Pancreas (tissue), 10 donors: Measurements from ENCODE around the gene IFRD2. TPM values are rescaled to one million over a fixed set of nuclear protein-coding genes. Genes with fewer than 3 reads are reported as not detected.

Source experiments
- ATAC-seq, 4 donors: fragments of 200-7000 bp; cut with Tn5 transposase; one replicate each; pipeline versions ENCODE4 v1.8.0 to v1.9.1; 2020; ENCODE audit warnings: mild to moderate bottlenecking in 4 of 4, moderate library complexity in 4 of 4
- DNase-seq, 6 donors: peaks; one replicate each; pipeline ENCODE4 v3.0.0-alpha.2; 2020
- FAIRE-seq: peaks from 2 replicates; lab custom pipeline; 2012; peaks lifted over from hg19 to GRCh38; lab: Jason Lieb, UNC
- H3K27ac ChIP-seq, 4 donors: fragments of 200-600 bp; sonication (generic); 1 replicate in 3 of 4; 2 replicates in 1 of 4; pipeline versions ENCODE4 v1.5.0 to v1.8.0; 2020
- H3K27me3 ChIP-seq, 4 donors: fragments of 200-600 bp; one replicate each; pipeline ENCODE4 v1.8.0; 2021
- H3K36me3 ChIP-seq, 3 donors: fragments of 200-600 bp; sonication (generic) in 1 of 3; one replicate each; pipeline versions ENCODE4 v1.5.0 to v1.8.0; 2020 to 2021
- H3K4me1 ChIP-seq, 3 donors: fragments of 200-600 bp; one replicate each; pipeline ENCODE4 v1.8.0; 2021
- H3K4me3 ChIP-seq, 4 donors: fragments of 200-600 bp; sonication (generic) in 2 of 4; one replicate each; pipeline versions ENCODE4 v1.5.0 to v1.8.0; 2020 to 2021
- H3K9me3 ChIP-seq, 4 donors: fragments of 200-600 bp; one replicate each; pipeline ENCODE4 v1.8.0; 2021
- WGBS, 2 donors: extraction: QIAGEN DNeasy Blood & Tissue Kit; methylation state at CpG; one replicate each; pipeline ENCODE4 v1.1.7; 2013; 5-methylcytosine and 5-hydroxymethylcytosine counted together
- intact Hi-C, 3 donors: fragments of 100-400 bp; cut with DNase I; formaldehyde crosslinking; loops; one replicate each; pipeline versions ENCODE4 v1.11.1 to v1.14.2; 2022
- polyA plus RNA-seq, 2 donors: library from polyadenylated mRNA; stranded (reverse); fragments of 200-250 nt; gene quantifications; one replicate each; pipeline ENCODE4 v1.2.3, GENCODE V29; 2013
- total RNA-seq, 6 donors: library from RNA; stranded (reverse); fragmentation: NEBNext Ultra II Directional in 4 of 6; extraction: Animal tissue kit (Norgen Biotek cat#: 25700) in 4 of 6; gene quantifications; one replicate each; pipeline versions ENCODE4 v1.2.1 to v1.2.4, GENCODE V29; 2021 to 2023
- TF ChIP-seq, protein P1 (sequence below), 4 donors: fragments of 200-600 bp; sonication (generic) in 3 of 4; IDR thresholded peaks; one replicate each; pipeline versions ENCODE4 v1.5.0 to v1.8.0; 2021; ENCODE audit warnings: antibody characterized with exemption in 4 of 4
- donor health status: healthy with polysubstance abuse.
- donor health status: DM: no; HTN: no; CAD: no; lungs with moderate emphysema.
- donor health status: DM: no; HTN: no; CAD: no.
- donor health status: control.
- donor health status: control.
- donor health status: Bipolar disorder and iron deficiency.
- donor health status: DM: yes; HTN: yes; CAD: no.
- donor health status: DM: no; HTN: no; CAD: no.
- donor health status: DM: no; HTN: no; CAD: no.
- donor health status: DM: yes; HTN: yes; CAD: no.

Gene IFRD2
- total and polyA plus RNA-seq, 8 donors: 47.1 to 117 (median 59.5) TPM

DNA sequence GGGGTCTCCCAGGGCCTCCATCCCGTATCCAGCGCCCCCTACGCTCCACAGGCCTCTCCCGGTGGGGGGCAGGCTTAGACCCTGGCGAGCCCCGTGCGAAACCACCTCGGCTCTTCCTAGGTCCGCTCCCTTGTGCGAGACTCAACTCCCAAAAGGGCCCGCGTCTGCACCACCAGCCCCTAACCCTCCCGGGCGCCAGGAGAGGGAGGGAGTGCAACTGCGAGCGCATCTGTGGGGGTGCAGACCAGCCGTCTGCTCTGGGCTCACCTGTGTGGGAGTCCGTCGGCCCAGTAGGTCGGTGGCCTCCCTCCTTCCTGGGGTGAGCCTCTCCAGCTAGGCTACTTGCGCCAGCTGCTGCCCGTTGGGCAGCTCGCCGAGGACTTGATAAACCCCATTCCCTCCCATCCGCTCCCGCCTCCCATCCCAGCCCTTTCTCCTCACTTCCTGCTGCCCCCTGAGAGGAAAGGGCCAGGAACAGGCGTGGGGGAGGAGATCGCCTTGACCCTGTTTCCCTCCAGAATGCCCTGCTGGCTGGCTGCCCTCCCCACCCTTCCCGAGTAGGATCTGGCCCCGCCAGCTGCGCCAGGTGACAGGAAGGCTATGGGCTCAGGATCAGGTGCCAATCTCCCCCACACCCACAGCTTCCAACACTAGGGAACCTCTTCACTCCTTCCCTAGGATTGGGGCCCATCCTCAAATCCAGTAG, 30.3 kb upstream of the IFRD2 start, which contains the start of gene HYAL2:
HYAL2 (minus strand) TSS at position 360 of the 706 bp plus-strand sequence. CDS start 2,256 bp downstream, outside the sequence.
- Histone ChIP-seq H3K27ac (peak within 1 kb of the TSS; percentile 88 to 98 (median 96)), H3K4me3 (peak within 1 kb of the TSS; percentile 51 to 94 (median 81)), H3K9me3 (no peaks in the 10 kb centered on the region), H3K36me3 (peaks cover 0 to 8% (median 0%) of the 10 kb centered on the region in 3 donors), H3K4me1 (peaks cover 13 to 29% (median 22%) of the 10 kb centered on the region in 3 donors), H3K27me3 (no peaks in the 10 kb centered on the region)
- ATAC-seq (no peak), FAIRE-seq (no peak), DNase-seq (peak in 4 of 6 donors; percentile 50 to 79 (median 60))
- WGBS, 2 donors: 31 to 37% methylated on average over 28 to 31 of the region's 31 CpGs
- TF ChIP-seq, protein P1, sequence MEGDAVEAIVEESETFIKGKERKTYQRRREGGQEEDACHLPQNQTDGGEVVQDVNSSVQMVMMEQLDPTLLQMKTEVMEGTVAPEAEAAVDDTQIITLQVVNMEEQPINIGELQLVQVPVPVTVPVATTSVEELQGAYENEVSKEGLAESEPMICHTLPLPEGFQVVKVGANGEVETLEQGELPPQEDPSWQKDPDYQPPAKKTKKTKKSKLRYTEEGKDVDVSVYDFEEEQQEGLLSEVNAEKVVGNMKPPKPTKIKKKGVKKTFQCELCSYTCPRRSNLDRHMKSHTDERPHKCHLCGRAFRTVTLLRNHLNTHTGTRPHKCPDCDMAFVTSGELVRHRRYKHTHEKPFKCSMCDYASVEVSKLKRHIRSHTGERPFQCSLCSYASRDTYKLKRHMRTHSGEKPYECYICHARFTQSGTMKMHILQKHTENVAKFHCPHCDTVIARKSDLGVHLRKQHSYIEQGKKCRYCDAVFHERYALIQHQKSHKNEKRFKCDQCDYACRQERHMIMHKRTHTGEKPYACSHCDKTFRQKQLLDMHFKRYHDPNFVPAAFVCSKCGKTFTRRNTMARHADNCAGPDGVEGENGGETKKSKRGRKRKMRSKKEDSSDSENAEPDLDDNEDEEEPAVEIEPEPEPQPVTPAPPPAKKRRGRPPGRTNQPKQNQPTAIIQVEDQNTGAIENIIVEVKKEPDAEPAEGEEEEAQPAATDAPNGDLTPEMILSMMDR (IDR thresholded peaks at IDR 0.05): no peak
- intact Hi-C loops: loop anchor here in 1 of 3 donors (10.0 kb wide), 1 partner anchor 68 kb away; no protein-coding TSS in a partner anchor

DNA sequence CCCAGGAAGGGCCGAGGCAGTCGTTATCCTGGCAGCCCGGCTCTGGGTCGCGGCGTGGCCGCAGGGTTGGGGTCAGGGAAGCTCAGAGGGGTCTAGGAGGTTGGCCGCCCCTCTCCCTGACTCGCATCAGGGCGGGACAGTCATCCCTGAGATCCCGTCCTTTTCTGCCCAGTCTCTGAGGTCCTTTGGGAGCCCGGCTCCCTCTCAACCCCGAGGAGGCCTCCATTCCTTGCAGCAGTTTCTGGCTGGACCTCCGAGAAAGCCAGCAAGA, 29.8 kb upstream of the IFRD2 start:
- TF ChIP-seq, protein P1 (IDR thresholded peaks at IDR 0.05): no peak
- Histone ChIP-seq H3K4me1 (peaks cover 9 to 25% (median 22%) of the 10 kb centered on the region in 3 donors), H3K36me3 (peaks cover 0 to 8% (median 0%) of the 10 kb centered on the region in 3 donors), H3K9me3 (no peaks in the 10 kb centered on the region), H3K27me3 (no peaks in the 10 kb centered on the region), H3K4me3 (peak overlapping the region in 3 of 4 donors; percentile 4 to 94 (median 83)), H3K27ac (peak overlapping the region; percentile 88 to 98 (median 96))
- 33 to 40% methylated on average over 14 of the region's 14 CpGs for WGBS, 2 donors
- intact Hi-C loops: loop anchor here in 1 of 3 donors (10.0 kb wide), 1 partner anchor 67 kb away; no protein-coding TSS in a partner anchor
- no peak for FAIRE-seq
- no peak for DNase-seq
- ATAC-seq: no peak

DNA sequence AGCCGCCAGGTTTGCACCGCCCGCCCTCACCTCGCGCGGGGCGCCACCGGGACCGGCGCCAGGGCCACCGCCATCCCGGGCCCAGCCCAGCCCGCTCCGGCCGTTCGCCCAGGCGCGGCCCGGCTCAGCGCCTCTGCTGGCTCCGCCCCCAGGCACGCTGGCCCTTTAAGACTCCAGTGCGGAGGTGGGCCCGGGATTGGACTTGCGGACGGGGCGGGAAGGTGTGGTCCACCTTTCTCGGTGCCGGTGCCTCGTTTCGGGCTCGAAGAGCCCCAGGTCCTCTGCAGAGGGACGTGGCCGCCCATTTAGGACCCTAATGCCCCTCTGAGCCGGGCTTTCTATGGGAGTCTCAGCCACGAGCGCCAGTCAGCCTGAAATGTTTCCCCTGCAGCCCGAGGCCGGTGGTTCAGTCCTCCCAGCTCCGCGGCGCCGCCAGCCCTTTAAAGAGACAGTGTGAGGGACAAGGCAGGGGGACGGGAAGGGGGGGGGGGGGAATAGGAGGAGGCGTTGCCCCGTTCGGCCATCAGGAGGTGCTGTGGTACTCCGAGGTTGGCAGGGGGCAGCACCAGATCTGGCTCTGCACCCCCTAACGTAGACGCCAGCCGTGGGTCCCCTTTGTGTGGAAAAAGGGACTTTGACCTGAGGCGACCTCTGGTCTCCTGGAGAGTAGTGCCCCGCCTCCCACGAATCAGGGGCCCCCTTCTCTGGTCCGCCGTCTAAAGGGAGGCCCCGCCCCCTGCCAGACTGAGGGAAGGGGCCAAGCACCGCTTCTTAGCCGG, 29.3 kb upstream of the IFRD2 start:
- Histone ChIP-seq H3K27me3 (no peaks in the 10 kb centered on the region), H3K4me1 (peaks cover 5 to 22% (median 21%) of the 10 kb centered on the region in 3 donors), H3K9me3 (no peaks in the 10 kb centered on the region), H3K27ac (peak overlapping the region; percentile 88 to 98 (median 96)), H3K36me3 (peaks cover 0 to 8% (median 0%) of the 10 kb centered on the region in 3 donors), H3K4me3 (peak overlapping the region; percentile 51 to 94 (median 81))
- TF ChIP-seq, protein P1 (IDR thresholded peaks at IDR 0.05): peak in 3 of 4 donors; percentile 15 to 24 (median 21)
- FAIRE-seq (no peak), DNase-seq (peak; percentile 87 to 95 (median 92)), ATAC-seq (peak; percentile 88 to 91 (median 89))
- 3% methylated on average over 37 to 59 of the region's 59 CpGs for WGBS, 2 donors
- intact Hi-C loops: loop anchor here in 1 of 3 donors (10.0 kb wide), 1 partner anchor 67 kb away; no protein-coding TSS in a partner anchor

DNA sequence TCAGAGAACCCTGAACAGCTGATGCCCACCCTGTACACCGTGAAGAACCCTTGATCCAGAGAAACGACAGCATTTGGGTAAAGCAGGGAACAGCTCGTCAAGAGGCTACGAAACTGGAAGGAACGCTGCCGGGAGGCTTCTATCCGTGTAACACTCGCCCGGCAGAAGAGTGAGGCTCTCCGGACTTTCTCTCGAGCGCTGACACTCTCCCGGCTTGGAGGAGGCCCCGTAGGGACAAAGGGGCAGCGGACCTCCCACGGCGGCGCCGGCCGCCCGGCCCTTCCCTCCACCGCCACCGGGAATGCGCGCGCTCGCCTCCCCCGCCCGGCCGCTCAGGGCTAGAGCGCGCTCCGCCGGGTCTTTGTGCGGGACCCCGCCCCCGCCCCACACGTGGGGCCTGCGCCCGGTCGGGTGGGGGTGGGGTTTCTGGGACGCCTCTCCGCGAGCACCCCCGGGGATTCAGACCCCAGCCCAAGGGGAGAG, 28.7 kb upstream of the IFRD2 start:
- ATAC-seq (peak; percentile 76 to 80 (median 78)), FAIRE-seq (no peak), DNase-seq (peak; percentile 73 to 89 (median 82))
- Histone ChIP-seq H3K36me3 (peaks cover 0 to 7% (median 0%) of the 10 kb centered on the region in 3 donors), H3K27ac (peak overlapping the region; percentile 88 to 98 (median 96)), H3K4me3 (peak overlapping the region; percentile 51 to 94 (median 81)), H3K9me3 (no peaks in the 10 kb centered on the region), H3K4me1 (peaks cover 5 to 22% (median 21%) of the 10 kb centered on the region in 3 donors), H3K27me3 (no peaks in the 10 kb centered on the region)
- intact Hi-C loops: loop anchor here in 1 of 3 donors (10.0 kb wide), 1 partner anchor 66 kb away; no protein-coding TSS in a partner anchor
- TF ChIP-seq, protein P1 (IDR thresholded peaks at IDR 0.05): no peak
- WGBS, 2 donors: 0 to 1% methylated on average over 39 to 45 of the region's 45 CpGs
